HUES48 (cell line): ENCODE data around the gene ATP6AP2.

Source experiments
- H3K27ac ChIP-seq: one replicate; pipeline ENCODE4 v1.7.0; 2013; ENCODE audit warnings: low read depth, low read length, inconsistent platforms
- H3K27me3 ChIP-seq: 2 replicates; pipeline ENCODE4 v1.6.1; 2013; ENCODE audit warnings: mild to moderate bottlenecking, low read length; ENCODE audit not compliant: control insufficient read depth, insufficient read depth
- H3K36me3 ChIP-seq: 2 replicates; pipeline ENCODE4 v1.6.1; 2013; ENCODE audit warnings: low read length; ENCODE audit not compliant: control insufficient read depth, insufficient read depth
- H3K4me1 ChIP-seq: 2 replicates; pipeline ENCODE4 v1.6.1; 2013; ENCODE audit warnings: mild to moderate bottlenecking, low read length; ENCODE audit not compliant: control insufficient read depth, insufficient read depth
- H3K4me3 ChIP-seq: 2 replicates; pipeline ENCODE4 v1.5.1; 2013; ENCODE audit warnings: mild to moderate bottlenecking, low read depth, low read length
- H3K9ac ChIP-seq: 2 replicates; pipeline ENCODE4 v1.6.1; 2013; ENCODE audit warnings: mild to moderate bottlenecking, low read depth, low read length, moderate library complexity
- H3K9me3 ChIP-seq: 2 replicates; pipeline ENCODE4 v1.6.1; 2013; ENCODE audit warnings: low read length; ENCODE audit not compliant: control insufficient read depth, insufficient read depth

ATP6AP2 gene

DNA sequence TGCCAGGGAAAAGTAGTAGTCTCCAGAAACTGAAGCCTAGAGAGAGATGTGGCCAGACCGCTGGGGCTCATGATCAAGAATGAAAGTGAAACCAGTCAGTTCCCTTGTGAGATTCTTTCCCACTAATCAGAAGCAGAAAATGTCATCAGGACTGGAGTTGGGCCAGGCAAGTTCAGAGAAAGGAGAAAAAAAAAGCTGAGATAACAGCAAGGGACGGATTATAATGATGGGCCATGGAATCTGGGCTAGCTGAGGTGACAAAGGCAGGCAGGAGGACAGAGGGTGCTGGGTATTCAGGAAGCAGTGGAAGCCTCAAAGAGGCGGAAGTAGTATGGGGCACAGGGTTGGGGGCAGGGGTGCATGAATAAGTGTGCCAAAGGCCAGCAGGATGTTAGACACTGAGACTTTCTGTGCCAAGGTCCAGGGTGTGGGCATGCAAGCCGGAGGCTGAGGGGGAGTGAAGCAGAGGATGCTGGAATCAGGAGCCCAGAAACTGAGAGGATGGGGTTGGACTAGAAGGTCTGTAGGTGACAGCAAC is 64.1 kb downstream of the ATP6AP2 start:
- Histone ChIP-seq H3K9me3 (no peaks in the 10 kb centered on the region), H3K36me3 (peaks cover 10% of the 10 kb centered on the region; the same call in 1 of the 2 replicates), H3K27me3 (no peaks in the 10 kb centered on the region), H3K9ac (no peak overlapping the region), H3K4me1 (peaks cover 3% of the 10 kb centered on the region; the same call in 1 of the 2 replicates), H3K27ac (no peak overlapping the region), H3K4me3 (no peak overlapping the region)

DNA sequence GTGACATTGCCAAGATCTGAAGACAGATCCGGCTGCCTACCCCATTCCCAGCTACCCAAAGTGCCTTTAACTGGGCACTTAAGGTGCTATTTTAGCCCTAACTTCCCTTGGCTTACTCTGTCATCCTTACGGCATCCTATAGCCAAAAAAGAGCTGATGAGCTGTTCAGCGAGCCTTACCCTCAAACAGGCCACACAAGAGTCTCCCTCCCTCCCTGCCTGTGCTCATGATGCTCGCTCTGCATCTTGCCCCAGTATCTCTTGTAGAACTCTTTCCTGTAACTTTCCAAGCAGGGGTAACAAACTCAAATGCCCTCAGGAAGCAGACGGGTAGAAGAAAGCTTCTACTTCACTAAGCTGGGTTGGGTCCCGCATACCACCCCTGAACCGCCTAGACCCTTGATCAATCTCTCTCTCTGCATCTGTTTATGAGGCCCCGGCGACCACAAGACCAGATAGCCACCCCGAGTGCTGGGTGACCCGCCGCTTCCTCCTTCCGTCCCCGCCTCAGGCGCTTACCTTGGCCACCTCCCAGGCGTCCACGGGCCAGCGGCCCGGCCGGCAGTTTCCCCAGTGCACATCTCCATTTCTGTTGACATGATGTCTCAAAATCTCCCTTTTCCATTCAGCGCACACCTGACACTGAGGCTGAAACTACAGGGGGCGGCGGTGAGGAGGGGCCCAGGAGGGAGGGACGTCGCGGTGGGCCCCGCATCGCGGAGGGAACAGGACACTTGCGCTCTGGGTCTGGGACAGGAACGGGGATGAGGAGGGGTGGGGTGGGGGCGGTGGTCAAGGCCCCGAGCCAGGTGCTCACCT is 65.9 kb downstream of the ATP6AP2 start:
- Histone ChIP-seq H3K27ac (peak overlapping the region; percentile 74), H3K9me3 (no peaks in the 10 kb centered on the region), H3K4me3 (peak overlapping the region; percentile 80), H3K36me3 (peaks cover 27% of the 10 kb centered on the region), H3K27me3 (no peaks in the 10 kb centered on the region), H3K4me1 (peaks cover 3% of the 10 kb centered on the region; the same call in 1 of the 2 replicates), H3K9ac (peak overlapping the region; percentile 73)

DNA sequence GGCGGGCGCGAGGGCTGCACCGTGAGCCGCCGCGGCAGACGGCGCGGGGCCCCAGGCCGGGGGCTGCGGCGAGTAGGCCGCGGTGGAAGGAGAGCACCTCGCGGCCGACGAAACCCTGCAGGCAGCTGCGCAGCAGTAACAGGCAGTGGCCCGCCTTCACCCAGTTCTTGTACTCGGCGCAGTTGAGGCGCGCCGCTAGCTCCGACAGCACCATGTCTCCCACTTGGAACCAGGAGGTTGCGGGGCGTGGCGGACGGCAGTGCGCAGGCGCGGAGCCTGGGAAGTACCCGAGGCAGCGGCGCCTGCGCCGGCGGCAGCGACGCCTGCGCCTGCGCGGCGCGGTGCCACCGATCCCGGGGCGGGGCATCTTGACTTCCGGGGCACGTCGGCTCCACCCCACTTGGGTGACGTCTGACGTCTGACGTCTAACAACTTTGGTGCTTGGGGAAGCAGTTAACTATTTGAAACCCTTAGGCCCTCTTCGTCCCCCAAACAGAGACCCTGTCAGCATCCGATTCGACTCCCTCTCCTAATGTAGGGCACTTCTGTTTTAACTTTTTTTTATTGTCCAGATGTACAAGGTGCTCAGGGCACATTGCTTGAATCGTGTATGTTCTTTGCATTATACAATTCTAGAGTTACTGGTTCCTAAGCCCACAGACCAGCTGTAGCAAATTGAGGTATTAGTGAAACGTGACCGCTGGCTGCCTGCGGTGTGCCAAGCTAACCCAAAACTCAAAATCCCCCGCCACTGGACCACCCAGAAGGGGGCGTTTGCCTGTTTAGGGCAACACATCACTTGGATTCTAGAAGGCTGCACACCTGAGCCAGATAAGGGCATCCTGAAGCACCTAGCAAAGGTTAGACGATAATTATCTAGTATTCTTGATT is 66.8 kb downstream of the ATP6AP2 start, which contains the start of gene CXorf38:
Gene CXorf38, minus strand, starts transcription at position 255 of the 891 bp plus-strand sequence. Its CDS starts 41 bp downstream, at position 214.
- H3K27me3 ChIP-seq, result no peaks in the 10 kb centered on the region
- H3K4me1 ChIP-seq, result peaks cover 3% of the 10 kb centered on the region; the same call in 1 of the 2 replicates
- H3K36me3 ChIP-seq, result peaks cover 33% of the 10 kb centered on the region
- H3K4me3 ChIP-seq, result peak within 1 kb of the TSS; percentile 80
- H3K27ac ChIP-seq, result peak within 1 kb of the TSS; percentile 75
- H3K9me3 ChIP-seq, result no peaks in the 10 kb centered on the region
- peak within 1 kb of the TSS; percentile 73 for H3K9ac ChIP-seq

DNA sequence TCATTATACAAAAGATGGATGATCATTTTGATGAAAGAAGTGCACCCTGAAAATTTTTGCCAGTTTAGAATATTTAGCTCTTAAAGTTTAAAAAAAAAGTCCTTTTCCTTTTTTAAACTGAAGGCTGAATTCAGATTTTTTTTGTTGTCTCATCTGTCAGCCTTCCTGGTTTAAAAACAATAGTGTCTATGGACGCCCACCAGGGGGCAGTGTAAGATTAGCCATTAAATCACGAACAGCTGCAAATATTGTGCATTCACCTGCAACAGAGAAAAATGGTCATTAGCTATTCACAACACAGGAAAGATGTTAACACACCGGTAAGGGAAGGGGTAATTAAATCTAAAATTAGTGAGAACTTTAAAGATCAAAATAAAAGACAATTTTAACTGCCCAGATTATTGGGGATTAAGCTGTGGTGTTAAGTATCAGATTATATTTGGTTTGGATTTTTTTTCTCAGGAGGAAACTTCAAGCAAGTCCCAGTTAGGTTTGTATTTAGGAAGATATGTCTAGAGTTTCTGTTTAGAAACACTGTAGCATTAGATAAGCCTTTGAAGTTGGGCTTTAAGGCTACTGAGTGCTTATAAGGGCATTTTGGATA is 71.0 kb downstream of the ATP6AP2 start:
- Histone ChIP-seq H3K36me3 (peaks cover 65% of the 10 kb centered on the region), H3K9me3 (no peaks in the 10 kb centered on the region), H3K27ac (no peak overlapping the region), H3K4me3 (no peak overlapping the region), H3K27me3 (no peaks in the 10 kb centered on the region), H3K4me1 (no peaks in the 10 kb centered on the region), H3K9ac (no peak overlapping the region)

DNA sequence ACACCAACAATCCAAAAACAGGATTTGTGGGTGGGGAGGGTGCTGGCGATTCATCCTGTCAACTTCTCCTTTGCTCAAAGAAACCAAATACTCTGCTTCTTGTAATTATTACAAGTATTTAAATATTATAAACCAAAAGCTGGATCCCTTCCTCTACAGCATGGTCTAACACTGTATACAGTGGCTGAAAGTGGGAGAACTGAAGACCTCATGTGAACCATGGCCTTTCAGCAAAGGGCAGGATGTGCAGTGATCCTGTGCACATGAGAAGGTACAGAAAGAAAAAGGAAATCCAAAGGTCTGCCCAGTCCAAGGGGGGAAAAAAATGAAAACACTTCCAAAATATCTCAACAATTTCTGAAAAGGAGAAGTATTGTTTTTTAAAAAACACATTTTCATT is 71.9 kb downstream of the ATP6AP2 start:
- Histone ChIP-seq H3K36me3 (peaks cover 74% of the 10 kb centered on the region), H3K9ac (no peak overlapping the region), H3K27me3 (no peaks in the 10 kb centered on the region), H3K9me3 (no peaks in the 10 kb centered on the region), H3K27ac (no peak overlapping the region), H3K4me1 (no peaks in the 10 kb centered on the region), H3K4me3 (no peak overlapping the region)

DNA sequence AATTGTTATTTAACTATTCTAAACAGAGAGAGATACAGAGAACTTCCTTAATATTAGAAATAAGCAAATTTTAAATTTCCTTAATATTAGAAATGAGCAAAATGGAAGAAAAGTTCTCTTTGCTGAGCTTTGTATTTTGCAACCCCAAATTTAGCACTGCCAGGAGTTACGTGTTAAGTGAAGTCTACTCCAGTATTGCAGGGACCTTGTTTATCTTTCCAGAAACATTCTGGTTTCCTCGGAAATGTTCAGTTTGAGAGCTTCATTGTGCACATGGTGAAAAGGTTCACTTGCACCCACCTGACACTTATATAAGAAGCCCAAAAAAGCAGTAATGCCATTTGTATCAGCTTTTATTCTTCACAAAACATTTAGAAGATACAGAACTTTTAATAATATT is 72.8 kb downstream of the ATP6AP2 start:
- Histone ChIP-seq H3K27ac (no peak overlapping the region), H3K9me3 (no peaks in the 10 kb centered on the region), H3K4me3 (no peak overlapping the region), H3K9ac (no peak overlapping the region), H3K27me3 (no peaks in the 10 kb centered on the region), H3K4me1 (no peaks in the 10 kb centered on the region), H3K36me3 (peaks cover 82% of the 10 kb centered on the region)
